ENCODE results near the gene AAK1.

DNA sequence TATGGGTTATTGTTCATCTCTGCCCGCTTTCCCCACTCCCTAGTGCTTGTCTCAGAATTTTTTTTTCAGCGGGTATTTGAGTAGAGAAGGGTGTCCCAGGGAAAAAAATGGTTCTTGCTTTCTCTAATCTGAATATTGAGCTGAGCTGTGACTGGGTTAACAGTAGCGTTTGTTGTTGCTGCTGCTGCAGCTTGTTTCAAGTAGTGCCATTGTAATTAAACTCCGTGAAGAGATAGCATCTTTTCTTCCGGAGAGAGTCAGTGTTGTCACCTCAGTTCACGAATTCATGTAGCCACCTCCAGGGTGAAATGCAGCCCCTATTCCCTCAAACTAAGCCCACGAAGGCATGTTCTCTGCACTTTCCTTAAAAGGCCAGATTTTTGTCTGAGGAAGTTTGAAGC lies 1.5 kb upstream of the AAK1 start:
- TF ChIP-seq, protein P1, sequence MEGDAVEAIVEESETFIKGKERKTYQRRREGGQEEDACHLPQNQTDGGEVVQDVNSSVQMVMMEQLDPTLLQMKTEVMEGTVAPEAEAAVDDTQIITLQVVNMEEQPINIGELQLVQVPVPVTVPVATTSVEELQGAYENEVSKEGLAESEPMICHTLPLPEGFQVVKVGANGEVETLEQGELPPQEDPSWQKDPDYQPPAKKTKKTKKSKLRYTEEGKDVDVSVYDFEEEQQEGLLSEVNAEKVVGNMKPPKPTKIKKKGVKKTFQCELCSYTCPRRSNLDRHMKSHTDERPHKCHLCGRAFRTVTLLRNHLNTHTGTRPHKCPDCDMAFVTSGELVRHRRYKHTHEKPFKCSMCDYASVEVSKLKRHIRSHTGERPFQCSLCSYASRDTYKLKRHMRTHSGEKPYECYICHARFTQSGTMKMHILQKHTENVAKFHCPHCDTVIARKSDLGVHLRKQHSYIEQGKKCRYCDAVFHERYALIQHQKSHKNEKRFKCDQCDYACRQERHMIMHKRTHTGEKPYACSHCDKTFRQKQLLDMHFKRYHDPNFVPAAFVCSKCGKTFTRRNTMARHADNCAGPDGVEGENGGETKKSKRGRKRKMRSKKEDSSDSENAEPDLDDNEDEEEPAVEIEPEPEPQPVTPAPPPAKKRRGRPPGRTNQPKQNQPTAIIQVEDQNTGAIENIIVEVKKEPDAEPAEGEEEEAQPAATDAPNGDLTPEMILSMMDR (IDR thresholded peaks at IDR 0.05; ENCODE audit: low read depth, low read length): no peak
- no peak for TF ChIP-seq MYC (IDR thresholded peaks at IDR 0.05; ENCODE audit: low read depth, low read length)
- TF ChIP-seq POLR2A (IDR thresholded peaks at IDR 0.05; ENCODE audit: extremely low read depth, insufficient read length): no peak
- TF ChIP-seq, protein P2, sequence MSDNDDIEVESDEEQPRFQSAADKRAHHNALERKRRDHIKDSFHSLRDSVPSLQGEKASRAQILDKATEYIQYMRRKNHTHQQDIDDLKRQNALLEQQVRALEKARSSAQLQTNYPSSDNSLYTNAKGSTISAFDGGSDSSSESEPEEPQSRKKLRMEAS (IDR thresholded peaks at IDR 0.05; ENCODE audit: low read depth, low read length): no peak

All from NB4 (cell line).